Panc1 (cell line): ENCODE measurements around the gene KRT27. TPM values are rescaled to one million over a fixed set of nuclear protein-coding genes. Genes with fewer than 3 reads are reported as not detected.

Source experiments
- ATAC-seq: fragments of 200-7000 bp; cut with Tn5 transposase; 2 replicates; pipeline ENCODE4 v1.9.1; 2020; ENCODE audit warnings: mild to moderate bottlenecking, moderate library complexity
- BruUV-seq: library from RNA; stranded (reverse); fragments of 400-500 nt; replicated peaks from 2 replicates; lab custom pipeline; 2021; lab: Mats Ljungman, UMichigan
- CTCF ChIA-PET: fragments of 300-600 bp; sonication (Branson Sonifier 250); formaldehyde crosslinking; loops from one replicate; lab custom pipeline; 2022; ENCODE audit warnings: antibody characterized with exemption; lab: Charles Lee
- POLR2A ChIA-PET: fragments of 300-600 bp; sonication (Branson Sonifier 250); formaldehyde crosslinking; loops from one replicate; lab custom pipeline; 2022; ENCODE audit warnings: antibody characterized with exemption; lab: Charles Lee
- DNase-seq: peaks from one replicate; pipeline ENCODE4 v3.0.0-alpha.2; 2010; ENCODE audit warnings: low read depth, low spot score
- H3K27ac ChIP-seq: 2 replicates; pipeline ENCODE4 v1.5.1; 2011; ENCODE audit warnings: mild to moderate bottlenecking, low read length, inconsistent platforms
- H3K27me3 ChIP-seq: fragments of 200-500 bp; sonication (Bioruptor generic); 2 replicates; pipeline ENCODE4 v1.6.0; 2014; ENCODE audit warnings: low read length, inconsistent platforms; ENCODE audit not compliant: control insufficient read depth, insufficient read depth
- H3K36me3 ChIP-seq: fragments of 200-500 bp; sonication (Bioruptor generic); 2 replicates; pipeline ENCODE4 v1.5.1; 2014; ENCODE audit warnings: inconsistent platforms, mild to moderate bottlenecking, low read length, moderate library complexity; ENCODE audit not compliant: control insufficient read depth, insufficient read depth
- H3K4me1 ChIP-seq: 2 replicates; pipeline ENCODE4 v1.5.1; 2011; ENCODE audit warnings: inconsistent platforms, mild to moderate bottlenecking, low read length, moderate library complexity; ENCODE audit not compliant: control insufficient read depth, insufficient read depth
- H3K4me3 ChIP-seq, 2 experiments: 2 replicates each; pipeline ENCODE4 v1.5.1; 2011 to 2012; ENCODE audit warnings: low read depth in 2 of 2, low read length in 2 of 2, mild to moderate bottlenecking in 2 of 2, inconsistent platforms in 1 of 2, moderate library complexity in 1 of 2
- H3K9me3 ChIP-seq: fragments of 200-500 bp; sonication (Bioruptor generic); 2 replicates; pipeline ENCODE4 v1.5.1; 2014; ENCODE audit warnings: low read depth, mild to moderate bottlenecking, inconsistent platforms, low read length, moderate library complexity; ENCODE audit not compliant: control insufficient read depth, insufficient read depth
- POLR2AphosphoS5 ChIP-seq: IDR thresholded peaks from 2 replicates; pipeline ENCODE4 v1.6.1; 2012; ENCODE audit warnings: mild to moderate bottlenecking, low read depth, low read length, moderate library complexity
- REST ChIP-seq, 2 experiments: IDR thresholded peaks; 2 replicates each; pipeline ENCODE4 v1.6.1; 2011 to 2012; ENCODE audit warnings: low read depth in 2 of 2, control low read depth in 1 of 2, low read length in 1 of 2, mild to moderate bottlenecking in 1 of 2, moderate library complexity in 1 of 2; ENCODE audit not compliant: insufficient read depth in 1 of 2
- SIN3A ChIP-seq: IDR thresholded peaks from 2 replicates; pipeline ENCODE4 v1.6.1; 2012; ENCODE audit warnings: low read depth, mild to moderate bottlenecking, low read length, moderate library complexity, borderline replicate concordance; ENCODE audit not compliant: insufficient read depth
- TCF7L2 ChIP-seq: IDR thresholded peaks from 2 replicates; pipeline ENCODE4 v1.6.1; 2011; ENCODE audit warnings: mild to moderate bottlenecking, low read depth, low read length, inconsistent platforms
- in situ Hi-C: cut with HindIII; loops from 2 replicates; pipeline ENCODE4 v1.10.0; 2016; ENCODE audit warnings: low sequenced_read_pairs, low pct_unique_long_range_greater_than_20kb
- intact Hi-C: fragments of 100-400 bp; cut with micrococcal nuclease; formaldehyde crosslinking; loops from one replicate; pipeline ENCODE4 v1.10.0; 2022; ENCODE audit not compliant: unreplicated experiment
- total RNA-seq: library from RNA; stranded (reverse); gene quantifications from one replicate; pipeline ENCODE4 v1.2.1, GENCODE V29; 2021; ENCODE audit not compliant: unreplicated experiment
- TF ChIP-seq, protein P1 (sequence below): fragments of 450-650 bp; IDR thresholded peaks from 2 replicates; pipeline ENCODE4 v1.5.1; 2017; ENCODE audit warnings: mild to moderate bottlenecking

The KRT27 gene
- total RNA-seq, 1 experiment from 2014 or later, result not detected

DNA sequence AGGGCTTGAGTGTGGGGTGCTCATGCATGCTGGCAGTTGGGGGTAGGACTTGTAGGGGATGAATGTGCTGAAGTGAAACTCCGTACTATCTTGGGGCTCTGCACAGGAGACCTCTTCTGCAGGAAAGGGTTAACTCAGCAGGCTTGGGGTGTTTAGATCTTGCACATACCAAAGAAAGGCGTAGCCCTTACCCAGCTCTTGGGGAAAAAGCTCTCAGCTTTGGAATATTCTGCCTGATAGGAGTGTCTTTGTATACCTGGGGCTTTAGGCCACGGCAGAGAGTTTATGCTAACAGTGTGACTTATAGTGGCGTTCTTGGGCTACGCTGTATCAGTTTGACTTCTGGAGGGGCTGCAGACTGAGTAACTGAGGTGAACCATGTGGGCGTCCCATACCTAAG, 48.3 kb downstream of the KRT27 start:
- no peaks in the 10 kb centered on the region for H3K4me1 ChIP-seq
- no peak overlapping the region for H3K27ac ChIP-seq
- BruUV-seq, result no TSS peak
- ATAC-seq, result no peak
- peaks cover 11% of the 10 kb centered on the region for H3K27me3 ChIP-seq
- intact Hi-C loops, result no loop called here
- in situ Hi-C loops, result no loop called here
- no peak for DNase-seq
- ChIA-PET CTCF (no interaction called here), POLR2A (no interaction called here)
- TF ChIP-seq REST (IDR thresholded peaks at IDR 0.05; ENCODE audit: insufficient read depth in 1 of 2, low read depth in 2 of 2, low read length in 1 of 2) (no peak), TCF7L2 (no peak), SIN3A (no peak)
- no peak overlapping the region for H3K4me3 ChIP-seq
- no peaks in the 10 kb centered on the region for H3K36me3 ChIP-seq
- H3K9me3 ChIP-seq, result no peaks in the 10 kb centered on the region

- ATAC-seq (no peak), DNase-seq (no peak)
- no TSS peak for BruUV-seq
- ChIA-PET POLR2A (no interaction called here), CTCF (no interaction called here)
- Histone ChIP-seq H3K27me3 (peaks cover 11% of the 10 kb centered on the region), H3K4me3 (no peak overlapping the region), H3K27ac (no peak overlapping the region), H3K9me3 (no peaks in the 10 kb centered on the region), H3K4me1 (no peaks in the 10 kb centered on the region), H3K36me3 (no peaks in the 10 kb centered on the region)
- in situ Hi-C loops (no loop called here), intact Hi-C loops (no loop called here)
- TF ChIP-seq SIN3A (no peak), POLR2AphosphoS5 (no peak), TCF7L2 (no peak)
Observed at GRCh38 chr17:40730970-40731369, 51.4 kb downstream of the KRT27 start.

DNA sequence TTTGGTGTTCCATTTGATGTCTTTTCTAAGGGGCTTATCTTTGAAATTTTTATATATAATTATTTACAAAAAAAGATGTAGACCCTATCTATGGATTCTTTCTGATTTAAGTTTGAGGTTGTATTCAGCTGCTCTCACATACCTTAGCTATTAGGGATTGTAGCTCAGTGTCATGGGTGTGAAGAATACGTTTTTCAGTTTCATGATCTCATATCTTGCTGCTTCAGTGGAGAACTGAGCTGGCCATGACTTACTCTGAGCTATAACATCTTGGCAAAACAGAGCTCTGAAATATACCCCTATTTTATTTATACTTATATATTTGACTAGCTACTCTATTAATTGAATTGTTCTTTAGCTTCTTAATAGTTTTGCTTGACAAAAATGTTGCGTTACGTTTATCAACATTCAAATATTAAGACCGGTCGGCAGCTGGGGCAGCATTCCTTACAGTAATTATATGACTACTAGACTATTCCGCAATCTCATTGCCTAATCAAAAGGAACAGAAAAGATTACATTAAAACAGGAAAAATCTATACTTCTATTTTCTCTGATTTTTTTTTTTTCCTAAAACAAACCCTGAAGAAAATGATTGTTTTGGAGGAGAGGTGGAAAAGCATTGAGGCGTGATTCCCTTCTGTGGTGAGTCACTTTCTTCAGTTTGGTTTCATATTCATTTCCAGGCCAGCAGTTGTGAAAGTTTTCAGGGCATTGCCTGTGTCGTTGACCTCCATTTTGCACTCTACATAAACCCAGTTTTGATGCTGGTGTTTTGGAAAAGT, 54.7 kb downstream of the KRT27 start:
- Histone ChIP-seq H3K4me3 (no peak overlapping the region), H3K4me1 (no peaks in the 10 kb centered on the region), H3K27me3 (peaks cover 5% of the 10 kb centered on the region; the same call in 1 of the 2 replicates), H3K9me3 (no peaks in the 10 kb centered on the region), H3K36me3 (no peaks in the 10 kb centered on the region), H3K27ac (no peak overlapping the region)
- CTCF ChIA-PET, result interaction anchor here (0.8 kb wide), 1 partner anchor 112 kb away, joined by 3 read pairs; no protein-coding TSS in a partner anchor
- BruUV-seq, result no TSS peak
- TF ChIP-seq REST (IDR thresholded peaks at IDR 0.05; ENCODE audit: insufficient read depth in 1 of 2, low read depth in 2 of 2, low read length in 1 of 2) (no peak), SIN3A (no peak), POLR2AphosphoS5 (no peak), TCF7L2 (no peak)
- TF ChIP-seq, protein P1, sequence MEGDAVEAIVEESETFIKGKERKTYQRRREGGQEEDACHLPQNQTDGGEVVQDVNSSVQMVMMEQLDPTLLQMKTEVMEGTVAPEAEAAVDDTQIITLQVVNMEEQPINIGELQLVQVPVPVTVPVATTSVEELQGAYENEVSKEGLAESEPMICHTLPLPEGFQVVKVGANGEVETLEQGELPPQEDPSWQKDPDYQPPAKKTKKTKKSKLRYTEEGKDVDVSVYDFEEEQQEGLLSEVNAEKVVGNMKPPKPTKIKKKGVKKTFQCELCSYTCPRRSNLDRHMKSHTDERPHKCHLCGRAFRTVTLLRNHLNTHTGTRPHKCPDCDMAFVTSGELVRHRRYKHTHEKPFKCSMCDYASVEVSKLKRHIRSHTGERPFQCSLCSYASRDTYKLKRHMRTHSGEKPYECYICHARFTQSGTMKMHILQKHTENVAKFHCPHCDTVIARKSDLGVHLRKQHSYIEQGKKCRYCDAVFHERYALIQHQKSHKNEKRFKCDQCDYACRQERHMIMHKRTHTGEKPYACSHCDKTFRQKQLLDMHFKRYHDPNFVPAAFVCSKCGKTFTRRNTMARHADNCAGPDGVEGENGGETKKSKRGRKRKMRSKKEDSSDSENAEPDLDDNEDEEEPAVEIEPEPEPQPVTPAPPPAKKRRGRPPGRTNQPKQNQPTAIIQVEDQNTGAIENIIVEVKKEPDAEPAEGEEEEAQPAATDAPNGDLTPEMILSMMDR, result no peak
- in situ Hi-C loops (no loop called here), intact Hi-C loops (no loop called here)
- POLR2A ChIA-PET, result interaction anchor here (0.6 kb wide), 2 partner anchors 63 to 180 kb away, joined by 3 to 8 read pairs; no protein-coding TSS in a partner anchor
- DNase-seq (no peak), ATAC-seq (no peak)
